Stimulated activated CD8-positive, alpha-beta memory T cell treated with anti-CD3 and anti-CD28 coated beads, Interleukin-15, amount 100 ng/mL, for 48 hours (primary cell): ENCODE results near the gene SORCS2.

Source experiments
- DNase-seq, 2 donors: peaks; one replicate each; pipeline ENCODE4 v3.0.0-alpha.2; 2020; ENCODE audit warnings: low read depth in 2 of 2

The SORCS2 gene

DNA sequence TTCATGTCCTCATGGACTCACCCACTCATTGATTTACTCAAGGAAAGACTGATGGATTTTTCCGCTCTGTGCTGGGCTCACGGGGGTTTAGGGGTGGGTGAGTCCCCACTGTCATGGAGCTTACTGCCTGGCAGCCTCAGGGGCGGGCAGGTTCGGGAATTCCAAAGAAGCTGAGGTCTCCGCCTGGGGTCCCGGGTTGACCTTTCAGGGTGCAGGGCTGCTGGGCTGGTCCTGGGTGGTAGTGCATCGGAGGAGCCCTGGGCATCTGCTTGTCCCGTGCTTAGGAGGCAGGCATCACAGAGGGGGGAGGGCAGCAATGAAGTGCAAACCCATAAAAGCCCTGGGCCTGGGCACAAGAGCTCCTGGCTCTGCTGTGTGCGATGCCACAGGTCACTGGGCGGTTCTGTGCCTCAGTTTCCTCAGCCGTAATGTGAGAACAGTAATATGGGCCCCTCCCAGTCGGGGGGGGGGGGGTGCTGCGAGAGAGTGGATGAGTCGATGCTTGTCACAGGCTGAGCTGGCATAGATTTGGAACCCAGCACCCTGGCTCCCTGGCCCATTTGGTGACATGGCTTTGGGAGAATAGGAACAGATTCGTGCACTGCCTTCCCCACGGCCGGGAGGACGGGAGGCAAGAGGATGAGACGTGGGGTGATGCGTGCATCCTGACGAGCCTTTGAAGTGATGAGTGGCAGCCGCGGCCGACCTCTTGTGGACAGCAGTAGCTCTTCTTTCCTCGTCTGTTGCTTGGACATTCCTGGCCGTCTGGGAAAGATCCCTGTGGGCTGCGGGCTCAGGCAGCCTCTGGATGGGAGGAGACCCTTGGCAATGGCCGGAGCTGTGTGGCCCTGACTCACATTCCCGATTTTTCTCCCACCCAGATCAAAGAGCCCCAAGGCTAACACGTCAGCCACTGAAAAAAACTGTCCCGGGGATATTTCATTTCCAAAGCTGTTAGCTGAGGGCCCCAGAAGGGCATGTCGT is 200.4 kb downstream of the SORCS2 start:
- DNase-seq = no peak

DNA sequence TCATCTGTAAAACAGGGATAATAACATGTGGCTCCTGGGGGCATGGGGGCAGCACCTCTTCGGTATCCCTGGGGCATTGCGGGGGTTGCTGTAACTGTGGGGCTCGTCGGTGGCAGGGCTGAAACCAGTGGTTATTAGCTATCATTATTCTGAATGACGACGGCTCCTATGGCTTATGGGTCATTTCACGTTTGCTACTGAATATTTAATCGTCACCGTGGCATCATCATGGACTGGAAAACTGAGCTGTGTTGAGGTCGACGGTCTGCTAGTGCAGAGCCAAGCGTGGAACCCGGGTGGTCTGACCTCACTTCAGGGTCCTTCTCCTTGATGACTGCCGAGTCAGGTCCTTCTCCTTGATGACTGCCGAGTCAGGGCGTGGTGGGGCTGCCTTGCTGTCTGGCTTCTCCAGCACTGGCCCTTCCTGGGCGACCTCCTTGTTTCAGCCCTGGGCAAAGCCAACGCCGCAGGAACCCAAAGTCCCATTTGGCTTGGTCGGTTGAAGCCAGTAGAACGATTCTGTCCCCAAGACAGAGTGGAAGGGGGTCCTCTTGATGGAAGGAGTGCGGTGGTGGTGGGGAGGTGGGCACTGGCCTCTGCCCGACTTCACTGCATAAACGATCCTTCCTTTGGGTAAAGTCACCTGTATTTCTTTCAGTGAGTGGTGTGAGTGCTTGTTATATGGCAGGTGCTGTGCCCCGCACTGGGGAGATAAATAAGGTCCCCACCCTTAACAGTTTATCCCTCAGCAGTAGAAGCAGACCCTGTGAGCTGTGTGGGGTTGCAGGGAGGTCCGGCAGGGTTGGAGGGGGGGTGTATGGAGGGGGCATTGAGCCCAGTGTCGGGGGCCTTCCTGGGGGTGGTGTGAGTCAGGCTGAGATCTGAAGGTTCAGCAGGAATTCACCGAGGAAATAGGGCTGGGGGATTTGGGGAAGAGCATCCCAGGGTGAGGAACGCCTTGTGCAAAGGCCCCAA is 201.6 kb downstream of the SORCS2 start:
- DNase-seq = no peak

DNA sequence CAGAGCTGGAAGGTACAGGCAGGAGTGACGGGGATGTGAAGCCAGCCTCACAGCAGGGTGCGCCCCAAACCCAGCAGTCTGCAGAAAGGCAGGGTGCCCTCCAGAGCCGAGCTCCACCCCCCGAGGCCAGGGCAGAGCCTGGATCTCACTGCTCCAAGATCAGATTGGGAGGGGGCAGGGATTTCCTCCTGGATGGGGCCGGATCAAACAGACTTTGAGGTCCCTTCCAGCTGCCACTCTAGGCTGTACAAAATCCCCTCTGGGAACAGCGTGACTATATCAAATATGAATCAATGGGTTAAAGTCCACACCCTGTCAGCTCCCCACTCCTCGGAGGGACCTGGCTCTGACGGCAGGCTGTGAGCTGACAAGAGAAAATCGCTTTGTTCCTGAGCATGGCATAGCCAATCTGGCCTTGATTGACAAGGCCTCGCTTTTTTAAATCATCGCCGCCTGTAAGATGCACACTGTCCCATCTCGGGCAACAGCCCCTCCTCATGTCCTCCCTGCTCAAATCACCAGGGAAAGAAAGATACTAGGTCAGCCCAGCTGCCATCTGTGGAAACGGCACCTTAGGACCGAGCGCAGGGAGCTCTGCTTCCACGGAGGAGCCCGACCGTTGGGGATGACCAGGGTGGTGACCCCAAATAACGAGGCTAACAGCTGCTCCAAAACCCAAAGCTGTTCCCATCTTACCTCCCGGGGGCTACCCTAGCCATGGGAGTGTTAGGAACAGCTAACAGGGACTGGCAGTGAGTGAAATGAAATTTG is 202.5 kb downstream of the SORCS2 start:
- no peak for DNase-seq

DNA sequence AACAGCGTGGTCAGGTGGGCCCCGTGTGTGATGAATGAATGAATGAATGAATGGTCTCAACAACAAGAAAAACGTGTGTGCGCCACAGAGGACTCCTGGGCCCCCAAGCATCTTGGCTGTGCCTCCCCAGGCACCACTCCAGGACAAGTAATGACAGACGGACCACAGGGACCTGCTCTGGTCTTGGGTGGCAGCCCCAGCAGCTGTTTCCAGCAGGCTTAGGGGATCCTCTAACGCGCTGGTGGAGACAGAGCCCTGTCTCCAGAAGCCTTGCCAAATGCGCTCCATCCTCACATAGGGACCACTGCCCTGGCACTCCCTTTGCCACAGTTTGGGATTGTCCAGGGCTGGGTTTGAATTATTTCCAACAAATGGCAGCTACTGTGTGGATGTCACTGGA is 203.3 kb downstream of the SORCS2 start:
- no peak for DNase-seq

DNA sequence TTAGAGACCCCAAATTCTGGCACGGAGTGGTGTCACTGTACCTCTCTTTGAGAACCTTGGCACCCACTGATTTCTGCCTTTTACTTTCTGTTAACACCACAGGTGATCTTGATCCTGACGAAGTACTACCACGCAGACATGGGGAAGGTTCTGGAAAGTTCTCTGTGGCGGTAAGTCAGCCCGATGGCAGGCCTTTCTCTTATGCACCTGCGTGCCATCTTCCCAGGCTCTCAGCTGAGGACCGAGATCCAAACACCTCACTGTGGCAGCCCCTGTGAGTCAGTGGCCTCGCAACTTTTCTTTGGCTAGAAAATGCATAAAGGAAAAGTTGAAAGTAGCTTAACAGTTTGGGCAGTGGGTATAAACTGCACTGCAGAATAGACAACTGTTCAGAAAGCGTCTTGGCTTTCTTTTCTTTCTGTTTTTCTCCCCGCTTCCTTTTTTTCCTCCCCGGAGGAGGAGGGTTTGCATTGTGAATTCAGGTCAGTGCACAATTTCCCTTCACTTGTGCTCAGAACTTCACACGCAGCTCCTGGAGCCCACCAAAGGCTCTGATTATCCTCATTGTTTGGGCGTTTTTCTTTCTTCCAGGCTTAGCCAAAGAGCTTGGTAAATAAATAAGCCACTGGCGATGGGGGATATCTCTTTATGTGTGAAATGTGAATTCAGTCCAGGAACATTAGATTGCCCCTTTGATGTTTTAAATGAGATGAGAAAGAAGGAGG is 204.0 kb downstream of the SORCS2 start:
- DNase-seq = no peak

DNA sequence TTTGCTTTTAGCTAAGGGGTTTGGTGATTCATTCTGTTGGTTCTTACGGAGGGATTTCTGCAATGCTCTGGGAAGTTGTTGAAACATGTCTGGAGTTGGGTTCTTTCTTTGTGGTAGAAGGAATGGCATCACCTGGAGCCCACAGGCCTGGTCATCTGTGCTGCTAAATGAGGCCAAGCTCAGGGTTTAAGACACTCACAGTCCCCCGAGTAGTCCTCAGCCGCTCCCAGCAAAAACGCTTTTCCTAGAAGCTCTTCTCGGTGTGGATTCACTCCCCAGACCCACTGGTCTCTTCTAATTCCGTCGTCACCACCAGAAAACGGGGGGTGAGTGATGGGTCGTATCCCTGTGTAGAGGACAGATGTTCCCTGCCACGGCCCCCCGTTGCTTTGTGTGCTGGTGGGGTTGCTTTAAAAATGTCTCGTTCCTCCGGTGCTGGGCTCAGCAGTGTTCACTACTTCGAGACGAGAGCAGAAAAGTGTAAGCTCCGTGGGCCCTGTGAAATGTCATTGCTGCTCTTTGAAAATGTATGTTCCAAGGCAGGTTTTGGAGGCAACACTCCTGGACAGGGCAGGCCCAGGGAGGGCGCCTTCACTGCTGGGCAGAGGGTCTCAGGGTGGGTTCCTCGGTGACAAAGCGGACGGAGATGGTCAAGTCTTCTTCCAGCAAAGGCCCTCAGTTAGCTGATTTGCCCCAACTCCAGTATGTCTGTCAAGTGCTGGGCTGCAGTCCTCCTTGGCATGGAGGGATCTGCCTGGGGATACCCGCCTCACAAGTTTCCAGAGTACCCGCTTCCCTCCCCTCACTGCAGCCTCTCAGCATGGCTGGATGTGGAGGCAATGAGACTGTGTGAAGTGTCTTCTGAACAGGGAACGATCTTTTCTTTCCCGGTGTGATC is 205.1 kb downstream of the SORCS2 start:
- no peak for DNase-seq

DNA sequence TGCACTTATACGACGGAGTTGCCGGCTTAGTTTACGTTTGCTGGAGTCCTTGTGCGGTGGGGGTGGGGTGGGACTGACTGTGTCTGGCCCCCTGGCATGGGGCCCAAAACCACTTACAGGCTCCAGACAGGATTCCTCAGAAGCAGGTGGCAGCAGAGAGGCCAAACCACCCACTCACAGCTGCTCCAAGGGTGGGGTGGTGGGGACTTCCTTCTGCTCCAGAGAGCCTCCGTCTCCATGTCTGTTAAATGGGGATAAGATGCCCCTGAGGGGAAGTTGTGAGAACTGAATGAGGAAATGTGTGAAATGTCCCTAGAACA is 205.7 kb downstream of the SORCS2 start:
- DNase-seq = no peak

DNA sequence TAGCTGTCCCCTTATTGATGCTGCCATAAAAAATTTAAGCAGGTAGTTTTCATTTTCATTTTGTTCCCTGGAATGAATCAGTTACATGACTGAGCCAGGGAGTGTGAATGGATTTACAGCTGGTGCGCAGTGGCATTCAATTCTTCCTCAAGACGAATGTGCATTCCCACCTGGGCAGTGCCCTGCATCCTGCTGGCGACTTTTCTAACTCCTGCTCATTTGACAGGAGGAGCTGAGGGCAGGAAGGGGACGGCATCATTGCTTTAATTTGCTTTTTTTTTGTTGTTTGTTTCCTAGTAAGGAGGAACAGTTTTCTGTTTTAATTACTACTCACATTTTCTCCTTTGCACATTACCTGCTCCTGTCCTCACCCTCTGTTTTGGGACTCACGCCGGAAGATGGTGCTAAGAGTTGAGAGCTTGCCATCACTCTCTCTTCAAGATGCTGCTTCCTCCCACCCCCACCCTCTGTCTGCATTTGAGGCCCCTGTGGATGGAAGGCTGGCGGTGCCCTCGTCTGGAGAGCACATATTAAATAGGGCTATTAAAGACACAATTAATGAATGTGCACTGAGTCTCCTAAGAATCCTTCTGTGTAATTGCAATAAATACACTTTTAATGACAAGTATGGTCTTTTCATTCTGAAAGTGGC is 206.6 kb downstream of the SORCS2 start:
- no peak for DNase-seq

DNA sequence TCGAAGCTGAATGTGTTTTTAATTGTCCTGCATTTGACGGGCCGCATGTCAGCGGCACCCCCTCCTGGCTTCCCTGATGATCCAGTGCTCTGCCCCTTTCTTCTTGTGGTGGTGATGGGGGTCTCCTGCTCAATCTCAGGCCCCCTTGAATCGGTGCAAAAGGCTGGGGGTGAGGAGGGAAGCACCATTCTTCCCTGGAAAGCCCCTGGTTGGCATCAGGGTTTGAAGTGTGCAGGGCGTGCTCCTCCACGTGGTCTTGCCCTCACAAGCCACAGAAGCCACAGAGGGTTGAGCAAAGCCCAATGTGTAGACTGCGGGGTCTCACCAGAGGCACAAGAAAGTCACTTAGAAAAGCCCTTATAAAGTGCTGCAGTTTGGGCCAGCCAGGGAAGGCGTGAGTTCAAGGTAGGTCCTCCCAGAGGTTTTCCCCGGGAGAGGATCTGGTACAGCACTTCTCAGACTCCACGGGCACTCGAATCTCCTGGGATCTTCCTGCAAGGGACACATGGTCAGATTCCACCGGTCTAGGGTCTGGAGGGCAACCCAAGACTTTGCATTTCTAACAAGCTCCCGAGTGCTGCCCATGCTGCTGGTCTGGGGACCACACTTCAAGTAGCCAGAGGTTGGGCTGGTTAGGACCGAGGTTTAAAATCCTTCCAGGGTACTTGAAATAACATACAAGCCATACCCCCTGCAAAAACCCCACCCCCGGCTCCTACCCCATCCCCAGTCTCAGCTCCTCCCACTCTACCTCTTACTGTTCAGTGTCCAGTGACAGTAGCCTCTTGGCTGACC is 207.3 kb downstream of the SORCS2 start:
- DNase-seq = no peak

DNA sequence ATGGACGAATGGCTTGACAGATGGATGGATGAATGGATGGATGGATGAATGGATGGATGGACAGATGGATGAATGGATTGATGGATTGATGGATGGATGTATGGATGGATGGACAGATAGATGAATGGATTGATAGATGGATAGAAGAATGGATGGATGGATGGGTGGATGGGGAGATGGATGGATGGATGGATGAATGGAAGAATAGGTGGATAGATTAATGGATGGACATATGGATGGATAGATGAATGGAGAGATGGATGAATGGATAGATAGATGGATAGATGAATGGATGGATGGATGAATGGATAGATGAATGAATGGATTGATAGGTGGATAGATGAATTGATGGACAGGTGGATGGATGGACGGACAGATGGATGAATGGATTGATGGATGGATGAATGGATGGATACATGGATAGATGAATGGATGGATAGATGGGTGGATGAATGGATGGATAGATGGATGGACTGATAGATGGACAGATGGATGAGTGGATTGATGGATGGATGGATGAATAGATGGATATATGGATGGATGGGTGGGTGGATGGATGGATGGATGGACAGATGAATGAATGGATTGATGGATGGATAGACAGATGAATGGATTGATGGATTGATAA is 208.4 kb downstream of the SORCS2 start:
- DNase-seq = no peak

DNA sequence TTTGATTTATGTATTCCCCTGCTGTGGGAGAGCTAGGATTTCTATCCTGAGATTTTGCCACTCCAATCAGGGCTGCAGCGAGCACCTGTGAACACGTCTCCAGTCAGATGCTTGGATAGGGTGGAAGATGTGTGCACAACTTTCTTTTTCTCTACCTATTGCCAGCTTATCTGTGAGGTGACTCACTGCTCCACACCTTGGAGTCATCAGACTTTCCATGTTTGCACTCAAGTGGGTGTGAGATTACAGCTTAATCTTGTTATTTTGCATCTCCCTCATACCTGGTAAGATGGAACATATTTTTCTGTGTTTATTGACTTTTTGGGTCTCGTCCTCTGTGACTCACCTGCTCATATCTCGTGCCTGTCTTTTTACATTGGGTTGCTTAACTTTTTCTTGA is 210.2 kb downstream of the SORCS2 start:
- DNase-seq = no peak

DNA sequence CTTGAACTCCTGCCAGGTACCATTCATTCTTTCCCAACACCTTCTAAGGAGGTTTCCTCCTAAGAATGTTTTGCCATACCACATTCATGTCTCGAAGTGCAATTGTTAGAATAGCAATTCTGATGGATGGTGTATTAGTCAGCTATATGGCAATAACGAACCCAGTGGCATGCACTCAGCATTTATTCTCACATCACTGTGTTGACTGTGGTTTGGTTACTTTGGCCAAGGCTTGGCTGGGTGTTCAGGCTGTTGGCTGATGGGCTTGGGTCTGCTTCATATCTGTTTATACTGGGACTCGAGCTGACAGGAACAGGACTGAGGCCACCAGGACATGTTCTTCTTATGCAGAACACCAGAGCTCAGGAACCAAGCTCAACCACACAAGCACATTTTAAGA is 210.7 kb downstream of the SORCS2 start:
- no peak for DNase-seq

DNA sequence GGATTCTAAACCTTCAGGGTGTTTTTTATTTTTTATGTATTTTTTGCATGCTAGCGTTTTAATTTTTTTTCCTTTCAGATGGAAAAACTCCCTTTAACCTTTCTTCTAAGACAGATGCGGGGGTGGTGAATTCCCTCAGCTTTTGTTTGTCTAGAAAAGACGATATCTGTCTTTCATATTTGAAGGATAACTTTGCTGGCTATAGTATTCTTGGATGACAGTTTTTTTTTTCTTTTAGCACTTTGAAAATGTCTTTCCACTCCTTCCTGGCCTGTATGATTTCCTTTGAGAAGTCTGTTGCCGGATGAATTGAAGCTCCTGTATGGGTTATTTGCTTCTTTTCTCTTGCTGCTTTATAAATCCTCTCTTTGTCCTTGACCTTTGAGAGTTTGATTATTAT is 215.8 kb downstream of the SORCS2 start:
- DNase-seq = no peak

DNA sequence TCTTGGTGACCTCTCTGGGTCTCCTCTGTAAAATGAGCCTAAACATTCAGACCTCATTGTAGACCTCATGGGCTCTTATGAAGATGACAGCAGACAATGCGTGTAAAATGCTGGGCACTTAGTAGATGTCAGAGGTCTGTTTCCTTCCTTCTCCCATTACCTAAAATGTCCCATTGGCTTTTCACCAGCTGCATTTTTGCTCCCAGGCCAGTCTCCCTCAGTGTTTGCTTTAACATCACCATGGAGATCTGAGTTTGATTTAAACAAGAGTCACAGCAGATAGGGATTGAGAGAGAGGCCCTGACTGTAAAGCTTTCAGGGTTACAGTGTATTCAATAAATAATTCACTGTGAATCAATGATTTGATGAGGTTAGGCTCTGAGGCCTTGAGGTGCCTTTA is 218.1 kb downstream of the SORCS2 start:
- no peak for DNase-seq

DNA sequence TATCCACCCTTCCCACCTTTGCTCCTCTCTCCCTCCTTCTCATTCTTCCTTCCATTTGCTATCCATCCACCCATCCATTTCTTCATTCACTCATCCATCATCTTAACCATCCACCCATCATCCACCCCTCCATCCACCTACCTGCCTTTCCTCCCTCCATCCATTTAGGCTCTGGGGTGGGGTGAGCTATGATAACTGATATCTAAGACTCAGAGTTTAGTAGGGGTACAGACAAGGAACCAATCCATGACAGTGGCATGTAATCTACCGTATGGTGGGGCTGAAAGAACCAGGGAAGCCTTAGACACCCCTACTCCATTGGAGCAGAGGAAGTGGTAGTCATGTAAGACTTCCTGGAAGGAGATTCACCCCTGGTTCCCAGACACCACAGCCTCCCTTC is 219.2 kb downstream of the SORCS2 start:
- no peak for DNase-seq

DNA sequence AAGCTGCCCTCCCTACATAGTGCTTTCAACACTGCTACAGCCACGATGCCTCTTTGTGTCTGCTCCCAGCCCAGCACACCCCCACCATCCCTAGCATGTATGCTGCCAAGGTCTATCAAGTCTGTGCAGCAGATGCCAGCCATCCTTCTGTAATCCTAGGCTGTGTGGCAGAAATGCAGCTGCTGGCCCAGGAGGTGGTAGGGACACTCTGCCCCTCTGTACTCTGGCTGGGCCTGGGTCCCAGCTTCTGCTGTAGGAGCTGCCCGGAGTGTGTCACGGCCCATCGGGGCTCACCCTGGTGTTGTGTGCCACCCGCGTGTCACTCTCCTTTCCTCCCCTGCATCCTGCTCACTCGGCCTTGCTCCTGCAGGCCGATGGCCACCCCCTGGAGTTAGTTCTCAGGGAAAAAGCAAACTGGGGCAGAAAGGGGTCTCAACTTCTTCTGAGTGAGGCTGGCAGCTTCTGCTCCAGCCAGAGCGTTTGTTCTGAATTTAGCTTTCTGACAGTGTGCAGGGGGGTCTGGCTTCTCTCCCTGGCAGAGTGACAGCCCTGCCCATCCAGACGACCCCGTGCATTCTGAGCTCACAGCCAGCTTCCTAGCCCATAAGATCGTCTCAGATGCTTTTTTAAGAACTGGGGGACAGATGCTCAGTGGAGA is 219.7 kb downstream of the SORCS2 start:
- no peak for DNase-seq

DNA sequence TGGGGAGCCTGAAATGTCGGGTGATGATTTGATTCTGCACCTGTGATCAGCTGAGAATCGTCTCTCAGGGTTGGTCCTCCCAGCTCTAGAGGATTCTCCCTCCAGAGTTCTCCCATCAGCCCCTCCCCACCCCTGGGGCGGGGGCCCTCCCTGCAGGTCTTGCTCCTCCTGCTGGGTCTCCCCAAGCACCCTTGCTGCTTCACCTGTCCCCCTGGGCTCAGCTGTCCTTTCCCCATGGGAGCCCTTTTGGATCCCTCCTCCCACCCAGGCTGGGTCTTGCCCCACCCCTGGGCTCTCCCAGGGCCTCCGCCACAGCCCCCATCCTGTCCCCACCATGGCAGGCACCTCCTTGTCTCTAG is 220.2 kb downstream of the SORCS2 start:
- no peak for DNase-seq

DNA sequence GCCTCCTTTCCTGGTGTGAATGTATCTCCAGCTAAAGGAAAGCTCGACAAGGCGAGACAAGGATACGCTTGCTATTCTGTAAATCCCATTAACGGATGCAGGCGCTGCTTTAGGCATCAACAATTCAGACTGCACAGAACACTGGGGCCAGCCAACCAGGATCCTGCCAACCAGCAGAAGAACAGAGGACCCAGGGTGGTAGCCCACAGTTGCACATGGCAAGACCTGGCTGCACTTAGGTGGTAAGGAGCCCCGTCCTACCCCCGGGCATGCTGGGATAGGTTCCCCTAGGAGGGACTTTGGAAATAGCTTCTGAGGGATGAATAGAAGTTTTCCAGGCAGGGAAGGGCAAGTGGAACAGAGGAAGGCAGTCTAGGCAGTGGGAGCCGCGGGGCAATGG is 221.7 kb downstream of the SORCS2 start:
- no peak for DNase-seq
